H9 (cell line): ENCODE data around the gene HOXA1. TPM values are rescaled to one million over a fixed set of nuclear protein-coding genes. Genes with fewer than 3 reads are reported as not detected.

ENCODE experiments used
- DNase-seq: peaks from one replicate; pipeline ENCODE4 v3.0.0-alpha.2; 2017
- H2AFZ ChIP-seq: one replicate; pipeline ENCODE4 v1.6.1; 2013; ENCODE audit warnings: mild to moderate bottlenecking, low read length, control low read depth, moderate library complexity
- H2AK5ac ChIP-seq: 2 replicates; pipeline ENCODE4 v1.6.1; 2013; ENCODE audit warnings: low read length, control low read depth, mixed read lengths; ENCODE audit not compliant: insufficient read length
- H2BK120ac ChIP-seq: one replicate; pipeline ENCODE4 v1.6.1; 2013; ENCODE audit warnings: low read depth, mild to moderate bottlenecking, low read length, control low read depth, inconsistent platforms; ENCODE audit not compliant: poor library complexity, severe bottlenecking
- H2BK12ac ChIP-seq: 2 replicates; pipeline ENCODE4 v1.6.1; 2013; ENCODE audit warnings: low read length, control low read depth, mixed read lengths, low read depth; ENCODE audit not compliant: insufficient read length
- H2BK15ac ChIP-seq: 2 replicates; pipeline ENCODE4 v1.6.1; 2013; ENCODE audit warnings: low read depth, low read length, control low read depth
- H2BK20ac ChIP-seq: one replicate; pipeline ENCODE4 v1.6.1; 2013; ENCODE audit warnings: low read depth, mild to moderate bottlenecking, low read length, control low read depth, inconsistent platforms; ENCODE audit not compliant: poor library complexity, severe bottlenecking
- H2BK5ac ChIP-seq: 2 replicates; pipeline ENCODE4 v1.6.1; 2013; ENCODE audit warnings: low read length, control low read depth, mixed read lengths; ENCODE audit not compliant: insufficient read length
- H3K14ac ChIP-seq: 2 replicates; pipeline ENCODE4 v1.6.1; 2013; ENCODE audit warnings: low read length, control low read depth; ENCODE audit not compliant: insufficient read depth
- H3K18ac ChIP-seq: 2 replicates; pipeline ENCODE4 v1.6.1; 2013; ENCODE audit warnings: low read depth, mild to moderate bottlenecking, mixed read lengths, low read length, control low read depth; ENCODE audit not compliant: insufficient read length
- H3K23ac ChIP-seq: 2 replicates; pipeline ENCODE4 v1.6.1; 2013; ENCODE audit warnings: low read length, control low read depth, mixed read lengths, low read depth; ENCODE audit not compliant: insufficient read length
- H3K23me2 ChIP-seq: 2 replicates; pipeline ENCODE4 v1.6.1; 2013; ENCODE audit warnings: low read depth, mild to moderate bottlenecking, mixed read lengths, low read length, control low read depth; ENCODE audit not compliant: insufficient read length, poor library complexity, severe bottlenecking
- H3K27ac ChIP-seq: 2 replicates; pipeline ENCODE4 v1.5.1; 2013; ENCODE audit warnings: low read length, control low read depth, mixed read lengths, low read depth; ENCODE audit not compliant: insufficient read length
- H3K27me3 ChIP-seq: 2 replicates; pipeline ENCODE4 v1.6.1; 2013; ENCODE audit warnings: low read length, control low read depth, inconsistent platforms; ENCODE audit not compliant: insufficient read depth
- H3K4ac ChIP-seq: 2 replicates; pipeline ENCODE4 v1.6.1; 2013; ENCODE audit warnings: low read depth, mild to moderate bottlenecking, control low read depth, inconsistent platforms, low read length, moderate library complexity
- H3K4me1 ChIP-seq: 2 replicates; pipeline ENCODE4 v1.6.1; 2013; ENCODE audit warnings: low read length, control low read depth, inconsistent platforms; ENCODE audit not compliant: insufficient read depth
- H3K4me2 ChIP-seq: 2 replicates; pipeline ENCODE4 v1.6.1; 2013; ENCODE audit warnings: low read length, control low read depth, mixed read lengths; ENCODE audit not compliant: insufficient read length, insufficient read depth
- H3K56ac ChIP-seq: 2 replicates; pipeline ENCODE4 v1.6.1; 2013; ENCODE audit warnings: low read depth, mild to moderate bottlenecking, mixed read lengths, low read length, control low read depth; ENCODE audit not compliant: insufficient read length
- H3K79me1 ChIP-seq: 2 replicates; pipeline ENCODE4 v1.6.1; 2013; ENCODE audit warnings: low read depth, mild to moderate bottlenecking, moderate library complexity, low read length, control low read depth, inconsistent platforms; ENCODE audit not compliant: insufficient read depth, poor library complexity, severe bottlenecking
- H3K79me2 ChIP-seq: 2 replicates; pipeline ENCODE4 v1.6.1; 2013; ENCODE audit warnings: low read length, control low read depth, inconsistent platforms; ENCODE audit not compliant: insufficient read depth
- H3K9ac ChIP-seq: 2 replicates; pipeline ENCODE4 v1.6.1; 2013; ENCODE audit warnings: low read length, control low read depth, mixed read lengths; ENCODE audit not compliant: insufficient read length; ENCODE audit errors: extremely low read depth
- H3K9me3 ChIP-seq: one replicate; pipeline ENCODE4 v1.6.1; 2013; ENCODE audit warnings: low read depth, low read length, inconsistent platforms; ENCODE audit not compliant: control insufficient read depth
- H3T11ph ChIP-seq: one replicate; pipeline ENCODE4 v1.6.1; 2013; ENCODE audit warnings: mild to moderate bottlenecking, low read length, control low read depth, inconsistent platforms
- H4K20me1 ChIP-seq: one replicate; pipeline ENCODE4 v1.6.1; 2013; ENCODE audit not compliant: control insufficient read depth, insufficient read length, insufficient read depth
- H4K5ac ChIP-seq: 2 replicates; pipeline ENCODE4 v1.6.1; 2013; ENCODE audit warnings: low read depth, mild to moderate bottlenecking, mixed read lengths, low read length, control low read depth; ENCODE audit not compliant: insufficient read length
- H4K8ac ChIP-seq: replicated peaks from 2 replicates; pipeline ENCODE4 v1.6.1; 2013; ENCODE audit warnings: low read length, control low read depth, mixed read lengths, low read depth; ENCODE audit not compliant: insufficient read length
- H4K91ac ChIP-seq: 2 replicates; pipeline ENCODE4 v1.6.1; 2013; ENCODE audit warnings: low read depth, mild to moderate bottlenecking, moderate library complexity, mixed read lengths, low read length, control low read depth; ENCODE audit not compliant: insufficient read length
- H3K27ac Mint-ChIP-seq, 3 experiments: 2 replicates in 2 of 3; 3 replicates in 1 of 3; pipeline ENCODE4 v1.8.0; 2020 to 2021; ENCODE audit warnings: mixed read lengths in 3 of 3, mild to moderate bottlenecking in 1 of 3, moderate library complexity in 1 of 3
- H3K27me3 Mint-ChIP-seq: 2 replicates; pipeline ENCODE4 v1.8.0; 2021; ENCODE audit warnings: low read depth, mild to moderate bottlenecking, moderate library complexity, mixed read lengths
- H3K36me3 Mint-ChIP-seq, 3 experiments: 2 replicates in 2 of 3; 3 replicates in 1 of 3; pipeline ENCODE4 v1.8.0; 2020 to 2021; ENCODE audit warnings: low read depth in 3 of 3, mixed read lengths in 3 of 3; ENCODE audit not compliant: insufficient read depth in 1 of 3
- H3K4me1 Mint-ChIP-seq, 2 experiments: 2 replicates each; pipeline ENCODE4 v1.8.0; 2020; ENCODE audit warnings: mixed read lengths in 2 of 2
- H3K4me3 Mint-ChIP-seq, 2 experiments: 2 replicates in 1 of 2; 3 replicates in 1 of 2; pipeline ENCODE4 v1.8.0; 2020 to 2021; ENCODE audit warnings: mild to moderate bottlenecking in 2 of 2, mixed read lengths in 2 of 2, moderate library complexity in 1 of 2
- H3K9me3 Mint-ChIP-seq, 2 experiments: 2 replicates in 1 of 2; 3 replicates in 1 of 2; pipeline ENCODE4 v1.8.0; 2020; ENCODE audit warnings: mild to moderate bottlenecking in 2 of 2, mixed read lengths in 2 of 2, moderate library complexity in 1 of 2
- CTCF ChIP-seq: fragments of 200-600 bp; sonication (generic); conservative IDR thresholded peaks from 3 replicates; pipeline ENCODE4 v1.8.0; 2021; ENCODE audit warnings: antibody characterized with exemption, mild to moderate bottlenecking
- WGBS: extraction: QIAGEN DNeasy Blood & Tissue Kit; methylation state at CpG from one replicate; pipeline ENCODE4 v1.1.7; 2013; ENCODE audit warnings: missing lambda C conversion rate, low lambda C conversion rate, mixed read lengths; ENCODE audit not compliant: insufficient read length; ENCODE audit errors: extremely low coverage; 5-methylcytosine and 5-hydroxymethylcytosine counted together
- total RNA-seq: library from RNA; stranded (reverse); gene quantifications from 2 replicates; pipeline ENCODE4 v1.2.1, GENCODE V29; 2021

HOXA1 gene
- total RNA-seq, 1 experiment from 2014 or later, result not detected

GRCh38 chr7:27101957-27102580, 6.3 kb upstream of the HOXA1 start:
- no peak overlapping the region for H4K5ac ChIP-seq
- no peaks in the 10 kb centered on the region for H3K36me3 Mint-ChIP-seq
- no peak overlapping the region for H2BK120ac ChIP-seq
- no peak overlapping the region for H4K8ac ChIP-seq
- H3K18ac ChIP-seq, result no peak overlapping the region
- no peaks in the 10 kb centered on the region for H3K9me3 ChIP-seq
- H3K79me1 ChIP-seq, result no peaks in the 10 kb centered on the region
- H3K27ac Mint-ChIP-seq, result no peak overlapping the region
- no peak for DNase-seq
- H4K91ac ChIP-seq, result no peak overlapping the region
- H3K4me3 Mint-ChIP-seq, result peak overlapping the region in 1 of 2 experiments; percentile 58; a peak in 3 of 5 replicates
- H3T11ph ChIP-seq, result no peak overlapping the region
- no peak overlapping the region for H2BK5ac ChIP-seq
- H3K27me3 Mint-ChIP-seq, result peaks cover 100% of the 10 kb centered on the region
- no peak overlapping the region for H2BK12ac ChIP-seq
- WGBS, result no CpG with 5 or more reads among the region's 39 CpGs
- H3K14ac ChIP-seq, result no peak overlapping the region
- no peak overlapping the region for H3K23ac ChIP-seq
- H3K9me3 Mint-ChIP-seq, result peaks cover 8 to 22% of the 10 kb centered on the region in 2 experiments
- no peak overlapping the region for H3K56ac ChIP-seq
- peaks cover 2% of the 10 kb centered on the region for H4K20me1 ChIP-seq
- H3K4ac ChIP-seq, result no peak overlapping the region
- H3K4me1 ChIP-seq, result no peaks in the 10 kb centered on the region
- H3K4me1 Mint-ChIP-seq, result peaks cover 17 to 50% of the 10 kb centered on the region in 2 experiments
- no peak overlapping the region for H3K4me2 ChIP-seq
- H2BK20ac ChIP-seq, result no peak overlapping the region
- H3K27me3 ChIP-seq, result peaks cover 98% of the 10 kb centered on the region
- H2AFZ ChIP-seq, result no peak overlapping the region
- TF ChIP-seq CTCF, result no peak
- no peaks in the 10 kb centered on the region for H3K23me2 ChIP-seq
- H2BK15ac ChIP-seq, result no peak overlapping the region
- no peak overlapping the region for H2AK5ac ChIP-seq
- H3K27ac ChIP-seq, result no peak overlapping the region
- no peak overlapping the region for H3K9ac ChIP-seq
- no peaks in the 10 kb centered on the region for H3K79me2 ChIP-seq
